H9 (cell line): ENCODE data around the gene MED27. TPM values are rescaled to one million over a fixed set of nuclear protein-coding genes. Genes with fewer than 3 reads are reported as not detected.

Experiments
- DNase-seq: peaks from one replicate; pipeline ENCODE4 v3.0.0-alpha.2; 2017
- H2AFZ ChIP-seq: one replicate; pipeline ENCODE4 v1.6.1; 2013; ENCODE audit warnings: mild to moderate bottlenecking, low read length, control low read depth, moderate library complexity
- H2AK5ac ChIP-seq: 2 replicates; pipeline ENCODE4 v1.6.1; 2013; ENCODE audit warnings: low read length, control low read depth, mixed read lengths; ENCODE audit not compliant: insufficient read length
- H2BK120ac ChIP-seq: one replicate; pipeline ENCODE4 v1.6.1; 2013; ENCODE audit warnings: low read depth, mild to moderate bottlenecking, low read length, control low read depth, inconsistent platforms; ENCODE audit not compliant: poor library complexity, severe bottlenecking
- H2BK12ac ChIP-seq: 2 replicates; pipeline ENCODE4 v1.6.1; 2013; ENCODE audit warnings: low read length, control low read depth, mixed read lengths, low read depth; ENCODE audit not compliant: insufficient read length
- H2BK15ac ChIP-seq: 2 replicates; pipeline ENCODE4 v1.6.1; 2013; ENCODE audit warnings: low read depth, low read length, control low read depth
- H2BK20ac ChIP-seq: one replicate; pipeline ENCODE4 v1.6.1; 2013; ENCODE audit warnings: low read depth, mild to moderate bottlenecking, low read length, control low read depth, inconsistent platforms; ENCODE audit not compliant: poor library complexity, severe bottlenecking
- H2BK5ac ChIP-seq: 2 replicates; pipeline ENCODE4 v1.6.1; 2013; ENCODE audit warnings: low read length, control low read depth, mixed read lengths; ENCODE audit not compliant: insufficient read length
- H3K14ac ChIP-seq: 2 replicates; pipeline ENCODE4 v1.6.1; 2013; ENCODE audit warnings: low read length, control low read depth; ENCODE audit not compliant: insufficient read depth
- H3K18ac ChIP-seq: 2 replicates; pipeline ENCODE4 v1.6.1; 2013; ENCODE audit warnings: low read depth, mild to moderate bottlenecking, mixed read lengths, low read length, control low read depth; ENCODE audit not compliant: insufficient read length
- H3K23ac ChIP-seq: 2 replicates; pipeline ENCODE4 v1.6.1; 2013; ENCODE audit warnings: low read length, control low read depth, mixed read lengths, low read depth; ENCODE audit not compliant: insufficient read length
- H3K23me2 ChIP-seq: 2 replicates; pipeline ENCODE4 v1.6.1; 2013; ENCODE audit warnings: low read depth, mild to moderate bottlenecking, mixed read lengths, low read length, control low read depth; ENCODE audit not compliant: insufficient read length, poor library complexity, severe bottlenecking
- H3K27ac ChIP-seq: 2 replicates; pipeline ENCODE4 v1.5.1; 2013; ENCODE audit warnings: low read length, control low read depth, mixed read lengths, low read depth; ENCODE audit not compliant: insufficient read length
- H3K27me3 ChIP-seq: 2 replicates; pipeline ENCODE4 v1.6.1; 2013; ENCODE audit warnings: low read length, control low read depth, inconsistent platforms; ENCODE audit not compliant: insufficient read depth
- H3K4ac ChIP-seq: 2 replicates; pipeline ENCODE4 v1.6.1; 2013; ENCODE audit warnings: low read depth, mild to moderate bottlenecking, control low read depth, inconsistent platforms, low read length, moderate library complexity
- H3K4me1 ChIP-seq: 2 replicates; pipeline ENCODE4 v1.6.1; 2013; ENCODE audit warnings: low read length, control low read depth, inconsistent platforms; ENCODE audit not compliant: insufficient read depth
- H3K4me2 ChIP-seq: 2 replicates; pipeline ENCODE4 v1.6.1; 2013; ENCODE audit warnings: low read length, control low read depth, mixed read lengths; ENCODE audit not compliant: insufficient read length, insufficient read depth
- H3K56ac ChIP-seq: 2 replicates; pipeline ENCODE4 v1.6.1; 2013; ENCODE audit warnings: low read depth, mild to moderate bottlenecking, mixed read lengths, low read length, control low read depth; ENCODE audit not compliant: insufficient read length
- H3K79me1 ChIP-seq: 2 replicates; pipeline ENCODE4 v1.6.1; 2013; ENCODE audit warnings: low read depth, mild to moderate bottlenecking, moderate library complexity, low read length, control low read depth, inconsistent platforms; ENCODE audit not compliant: insufficient read depth, poor library complexity, severe bottlenecking
- H3K79me2 ChIP-seq: 2 replicates; pipeline ENCODE4 v1.6.1; 2013; ENCODE audit warnings: low read length, control low read depth, inconsistent platforms; ENCODE audit not compliant: insufficient read depth
- H3K9ac ChIP-seq: 2 replicates; pipeline ENCODE4 v1.6.1; 2013; ENCODE audit warnings: low read length, control low read depth, mixed read lengths; ENCODE audit not compliant: insufficient read length; ENCODE audit errors: extremely low read depth
- H3K9me3 ChIP-seq: one replicate; pipeline ENCODE4 v1.6.1; 2013; ENCODE audit warnings: low read depth, low read length, inconsistent platforms; ENCODE audit not compliant: control insufficient read depth
- H3T11ph ChIP-seq: one replicate; pipeline ENCODE4 v1.6.1; 2013; ENCODE audit warnings: mild to moderate bottlenecking, low read length, control low read depth, inconsistent platforms
- H4K20me1 ChIP-seq: one replicate; pipeline ENCODE4 v1.6.1; 2013; ENCODE audit not compliant: control insufficient read depth, insufficient read length, insufficient read depth
- H4K5ac ChIP-seq: 2 replicates; pipeline ENCODE4 v1.6.1; 2013; ENCODE audit warnings: low read depth, mild to moderate bottlenecking, mixed read lengths, low read length, control low read depth; ENCODE audit not compliant: insufficient read length
- H4K8ac ChIP-seq: replicated peaks from 2 replicates; pipeline ENCODE4 v1.6.1; 2013; ENCODE audit warnings: low read length, control low read depth, mixed read lengths, low read depth; ENCODE audit not compliant: insufficient read length
- H4K91ac ChIP-seq: 2 replicates; pipeline ENCODE4 v1.6.1; 2013; ENCODE audit warnings: low read depth, mild to moderate bottlenecking, moderate library complexity, mixed read lengths, low read length, control low read depth; ENCODE audit not compliant: insufficient read length
- H3K27ac Mint-ChIP-seq, 3 experiments: 2 replicates in 2 of 3; 3 replicates in 1 of 3; pipeline ENCODE4 v1.8.0; 2020 to 2021; ENCODE audit warnings: mixed read lengths in 3 of 3, mild to moderate bottlenecking in 1 of 3, moderate library complexity in 1 of 3
- H3K27me3 Mint-ChIP-seq: 2 replicates; pipeline ENCODE4 v1.8.0; 2021; ENCODE audit warnings: low read depth, mild to moderate bottlenecking, moderate library complexity, mixed read lengths
- H3K36me3 Mint-ChIP-seq, 3 experiments: 2 replicates in 2 of 3; 3 replicates in 1 of 3; pipeline ENCODE4 v1.8.0; 2020 to 2021; ENCODE audit warnings: low read depth in 3 of 3, mixed read lengths in 3 of 3; ENCODE audit not compliant: insufficient read depth in 1 of 3
- H3K4me1 Mint-ChIP-seq, 2 experiments: 2 replicates each; pipeline ENCODE4 v1.8.0; 2020; ENCODE audit warnings: mixed read lengths in 2 of 2
- H3K4me3 Mint-ChIP-seq, 2 experiments: 2 replicates in 1 of 2; 3 replicates in 1 of 2; pipeline ENCODE4 v1.8.0; 2020 to 2021; ENCODE audit warnings: mild to moderate bottlenecking in 2 of 2, mixed read lengths in 2 of 2, moderate library complexity in 1 of 2
- H3K9me3 Mint-ChIP-seq, 2 experiments: 2 replicates in 1 of 2; 3 replicates in 1 of 2; pipeline ENCODE4 v1.8.0; 2020; ENCODE audit warnings: mild to moderate bottlenecking in 2 of 2, mixed read lengths in 2 of 2, moderate library complexity in 1 of 2
- WGBS: extraction: QIAGEN DNeasy Blood & Tissue Kit; methylation state at CpG from one replicate; pipeline ENCODE4 v1.1.7; 2013; ENCODE audit warnings: missing lambda C conversion rate, low lambda C conversion rate, mixed read lengths; ENCODE audit not compliant: insufficient read length; ENCODE audit errors: extremely low coverage; 5-methylcytosine and 5-hydroxymethylcytosine counted together
- total RNA-seq: library from RNA; stranded (reverse); gene quantifications from 2 replicates; pipeline ENCODE4 v1.2.1, GENCODE V29; 2021
- TF ChIP-seq, protein P1 (sequence below): fragments of 200-600 bp; sonication (generic); conservative IDR thresholded peaks from 3 replicates; pipeline ENCODE4 v1.8.0; 2021; ENCODE audit warnings: antibody characterized with exemption, mild to moderate bottlenecking

MED27 gene
- total RNA-seq, 1 experiment from 2014 or later = 33.5 TPM

GRCh38 chr9:131854334-131854733, 225.3 kb downstream of the MED27 start:
- no peak overlapping the region for H3K18ac ChIP-seq
- H3K4me3 Mint-ChIP-seq = no peak overlapping the region
- no peak overlapping the region for H2AK5ac ChIP-seq
- H3K23ac ChIP-seq = no peak overlapping the region
- H3K14ac ChIP-seq = no peak overlapping the region
- H3K27ac Mint-ChIP-seq = no peak overlapping the region
- H3K9me3 ChIP-seq = no peaks in the 10 kb centered on the region
- H4K20me1 ChIP-seq = no peaks in the 10 kb centered on the region
- no peak for DNase-seq
- H4K5ac ChIP-seq = no peak overlapping the region
- TF ChIP-seq, protein P1, sequence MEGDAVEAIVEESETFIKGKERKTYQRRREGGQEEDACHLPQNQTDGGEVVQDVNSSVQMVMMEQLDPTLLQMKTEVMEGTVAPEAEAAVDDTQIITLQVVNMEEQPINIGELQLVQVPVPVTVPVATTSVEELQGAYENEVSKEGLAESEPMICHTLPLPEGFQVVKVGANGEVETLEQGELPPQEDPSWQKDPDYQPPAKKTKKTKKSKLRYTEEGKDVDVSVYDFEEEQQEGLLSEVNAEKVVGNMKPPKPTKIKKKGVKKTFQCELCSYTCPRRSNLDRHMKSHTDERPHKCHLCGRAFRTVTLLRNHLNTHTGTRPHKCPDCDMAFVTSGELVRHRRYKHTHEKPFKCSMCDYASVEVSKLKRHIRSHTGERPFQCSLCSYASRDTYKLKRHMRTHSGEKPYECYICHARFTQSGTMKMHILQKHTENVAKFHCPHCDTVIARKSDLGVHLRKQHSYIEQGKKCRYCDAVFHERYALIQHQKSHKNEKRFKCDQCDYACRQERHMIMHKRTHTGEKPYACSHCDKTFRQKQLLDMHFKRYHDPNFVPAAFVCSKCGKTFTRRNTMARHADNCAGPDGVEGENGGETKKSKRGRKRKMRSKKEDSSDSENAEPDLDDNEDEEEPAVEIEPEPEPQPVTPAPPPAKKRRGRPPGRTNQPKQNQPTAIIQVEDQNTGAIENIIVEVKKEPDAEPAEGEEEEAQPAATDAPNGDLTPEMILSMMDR = no peak
- no peak overlapping the region for H3K56ac ChIP-seq
- peaks cover 4% of the 10 kb centered on the region for H3K23me2 ChIP-seq
- no peaks in the 10 kb centered on the region for H3K79me2 ChIP-seq
- H2BK15ac ChIP-seq = no peak overlapping the region
- no peaks in the 10 kb centered on the region for H3K27me3 ChIP-seq
- H3K9ac ChIP-seq = no peak overlapping the region
- H2BK20ac ChIP-seq = no peak overlapping the region
- no peaks in the 10 kb centered on the region for H3K79me1 ChIP-seq
- no peak overlapping the region for H2BK5ac ChIP-seq
- no peak overlapping the region for H3K4ac ChIP-seq
- H4K91ac ChIP-seq = no peak overlapping the region
- H3K27me3 Mint-ChIP-seq = peaks cover 2% of the 10 kb centered on the region; the same call in 1 of the 2 replicates
- no peak overlapping the region for H2BK120ac ChIP-seq
- no peak overlapping the region for H3K27ac ChIP-seq
- no peak overlapping the region for H3T11ph ChIP-seq
- peaks cover 0 to under 1% (median 0%) of the 10 kb centered on the region in 3 experiments; a peak in 1 of 7 replicates for H3K36me3 Mint-ChIP-seq
- no peak overlapping the region for H4K8ac ChIP-seq
- peaks cover 18 to 25% of the 10 kb centered on the region in 2 experiments for H3K4me1 Mint-ChIP-seq
- H3K4me2 ChIP-seq = no peak overlapping the region
- no peak overlapping the region for H2BK12ac ChIP-seq
- no peak overlapping the region for H2AFZ ChIP-seq
- no CpG with 5 or more reads among the region's 8 CpGs for WGBS
- H3K4me1 ChIP-seq = peaks cover 3% of the 10 kb centered on the region; the same call in 1 of the 2 replicates
- no peaks in the 10 kb centered on the region for H3K9me3 Mint-ChIP-seq
